HEK293T (cell line): ENCODE data around the gene JARID2.

Source experiments
- BHLHE40 ChIP-seq: fragments of 450-650 bp; IDR thresholded peaks from 2 replicates; pipeline ENCODE4 v1.6.1; 2016; ENCODE audit warnings: mild to moderate bottlenecking, moderate library complexity, borderline replicate concordance
- FOXA1 ChIP-seq: fragments of 450-650 bp; IDR thresholded peaks from 2 replicates; pipeline ENCODE4 v1.6.1; 2016; ENCODE audit warnings: mild to moderate bottlenecking
- FOXM1 ChIP-seq: fragments of 450-650 bp; IDR thresholded peaks from 2 replicates; pipeline ENCODE4 v1.6.1; 2017; ENCODE audit warnings: mild to moderate bottlenecking, borderline replicate concordance
- SP1 ChIP-seq: fragments of 450-650 bp; IDR thresholded peaks from 2 replicates; pipeline ENCODE4 v1.6.1; 2017
- TARDBP ChIP-seq: fragments of 450-650 bp; IDR thresholded peaks from 2 replicates; pipeline ENCODE4 v1.6.1; 2016
- ZNF384 ChIP-seq: fragments of 450-650 bp; IDR thresholded peaks from 2 replicates; pipeline ENCODE4 v1.6.1; 2016

DNA sequence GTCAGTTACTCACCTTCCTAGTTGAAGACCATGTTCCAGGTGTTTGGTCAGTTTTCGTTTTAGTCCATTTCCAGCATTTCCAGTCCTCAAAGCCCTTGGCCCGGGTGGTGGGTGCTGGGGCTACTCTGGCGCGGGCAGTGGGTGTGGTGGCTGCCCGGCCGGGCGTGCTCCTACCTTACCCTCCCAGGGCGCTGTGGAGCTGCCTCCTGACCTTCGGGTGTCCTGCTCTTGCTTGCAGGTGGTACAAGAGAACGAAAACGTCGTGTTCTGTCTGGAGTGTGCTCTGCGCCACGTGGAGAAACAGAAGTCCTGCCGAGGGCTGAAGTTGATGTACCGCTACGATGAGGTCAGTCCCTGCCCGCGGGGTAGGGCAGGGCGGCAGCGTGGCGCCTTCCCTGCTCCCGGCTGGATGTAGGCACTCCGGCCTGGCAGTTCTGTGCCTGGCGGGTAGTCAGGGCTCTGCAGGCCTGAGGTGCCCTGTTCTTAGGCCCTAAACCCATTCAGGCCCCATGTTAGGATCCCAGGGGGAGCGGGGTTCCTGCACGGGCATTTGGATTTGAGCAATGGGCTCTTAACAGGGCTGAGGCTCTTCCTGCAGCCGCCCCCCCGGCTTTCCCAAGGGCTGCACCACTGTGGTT lies 271.2 kb downstream of the JARID2 start:
- TF ChIP-seq SP1 (no peak), FOXM1 (no peak), BHLHE40 (no peak), FOXA1 (no peak), ZNF384 (no peak), TARDBP (no peak)
